Neural progenitor cell (in vitro differentiated cells): ENCODE results near the gene VWA5B1. TPM values are rescaled to one million over a fixed set of nuclear protein-coding genes. Genes with fewer than 3 reads are reported as not detected.
"Not testable (repeated sequence)": the region's sequence is repeated elsewhere in the genome, so short reads cannot be mapped to it uniquely, and the experiment has no call there.

Experiments used
- DNase-seq: peaks from one replicate; pipeline ENCODE4 v3.0.0-alpha.2; 2016; ENCODE audit warnings: low spot score
- H2AFZ ChIP-seq: fragments of 200-600 bp; sonication (generic); replicated peaks from 2 replicates; pipeline ENCODE4 v1.6.1; 2016; ENCODE audit warnings: antibody characterized with exemption
- H3F3A ChIP-seq: fragments of 200-600 bp; sonication (generic); 2 replicates; pipeline ENCODE4 v1.6.1; 2016; ENCODE audit warnings: antibody characterized with exemption, low read depth
- H3K27ac ChIP-seq: fragments of 200-600 bp; sonication (generic); 2 replicates; pipeline ENCODE4 v1.5.1; 2016; ENCODE audit warnings: mild to moderate bottlenecking
- H3K27me3 ChIP-seq: fragments of 200-600 bp; sonication (generic); 2 replicates; pipeline ENCODE4 v1.6.1; 2016; ENCODE audit warnings: mild to moderate bottlenecking, moderate library complexity
- H3K36me3 ChIP-seq: fragments of 200-600 bp; sonication (generic); 2 replicates; pipeline ENCODE4 v1.5.1; 2016
- H3K4me1 ChIP-seq: fragments of 200-600 bp; sonication (generic); 2 replicates; pipeline ENCODE4 v1.6.1; 2016; ENCODE audit warnings: mixed run types
- H3K4me2 ChIP-seq: fragments of 200-600 bp; sonication (generic); 2 replicates; pipeline ENCODE4 v1.6.1; 2016
- H3K4me3 ChIP-seq: fragments of 200-600 bp; sonication (generic); 2 replicates; pipeline ENCODE4 v1.5.1; 2016
- H3K79me2 ChIP-seq: fragments of 200-600 bp; sonication (generic); 2 replicates; pipeline ENCODE4 v1.6.1; 2016; ENCODE audit warnings: low read depth
- H3K9ac ChIP-seq: fragments of 200-600 bp; sonication (generic); 2 replicates; pipeline ENCODE4 v1.6.1; 2016
- H3K9me3 ChIP-seq: fragments of 200-600 bp; sonication (generic); 2 replicates; pipeline ENCODE4 v1.5.1; 2016; ENCODE audit warnings: low read depth
- H4K20me1 ChIP-seq: fragments of 200-600 bp; sonication (generic); 2 replicates; pipeline ENCODE4 v1.6.1; 2016; ENCODE audit warnings: low read depth
- H3K27ac Mint-ChIP-seq: 3 replicates; pipeline ENCODE4 v1.8.0; 2021; ENCODE audit warnings: mixed read lengths
- H3K27me3 Mint-ChIP-seq: 2 replicates; pipeline ENCODE4 v1.8.0; 2022; ENCODE audit warnings: low read depth, mild to moderate bottlenecking, inconsistent platforms, moderate library complexity, mixed read lengths; ENCODE audit not compliant: insufficient read depth
- H3K36me3 Mint-ChIP-seq: 3 replicates; pipeline ENCODE4 v1.8.0; 2021; ENCODE audit warnings: mixed read lengths
- H3K4me1 Mint-ChIP-seq: 3 replicates; pipeline ENCODE4 v1.8.0; 2021; ENCODE audit warnings: mixed read lengths
- H3K4me3 Mint-ChIP-seq: 3 replicates; pipeline ENCODE4 v1.8.0; 2021; ENCODE audit warnings: mild to moderate bottlenecking, moderate library complexity, mixed read lengths
- H3K9me3 Mint-ChIP-seq: 3 replicates; pipeline ENCODE4 v1.8.0; 2020; ENCODE audit warnings: mixed read lengths
- EZH2 ChIP-seq: fragments of 200-600 bp; sonication (generic); IDR thresholded peaks from 2 replicates; pipeline ENCODE4 v1.6.1; 2017; ENCODE audit warnings: antibody characterized with exemption, mild to moderate bottlenecking, moderate library complexity
- EZH2phosphoT487 ChIP-seq: fragments of 200-600 bp; sonication (generic); IDR thresholded peaks from 2 replicates; pipeline ENCODE4 v1.6.1; 2017; ENCODE audit warnings: antibody characterized with exemption
- total RNA-seq: library from RNA; depleted of rRNA; stranded (reverse); fragments of >200 nt; gene quantifications from 2 replicates; pipeline ENCODE4 v1.2.3, GENCODE V29; 2015; ENCODE audit warnings: low replicate concordance
- TF ChIP-seq, protein P1 (sequence below): fragments of 200-600 bp; sonication (generic); IDR thresholded peaks from 2 replicates; pipeline ENCODE4 v1.5.1; 2017; ENCODE audit warnings: antibody characterized with exemption, mild to moderate bottlenecking

Gene VWA5B1
- total RNA-seq, 1 donor from 2014 or later, result not detected

DNA sequence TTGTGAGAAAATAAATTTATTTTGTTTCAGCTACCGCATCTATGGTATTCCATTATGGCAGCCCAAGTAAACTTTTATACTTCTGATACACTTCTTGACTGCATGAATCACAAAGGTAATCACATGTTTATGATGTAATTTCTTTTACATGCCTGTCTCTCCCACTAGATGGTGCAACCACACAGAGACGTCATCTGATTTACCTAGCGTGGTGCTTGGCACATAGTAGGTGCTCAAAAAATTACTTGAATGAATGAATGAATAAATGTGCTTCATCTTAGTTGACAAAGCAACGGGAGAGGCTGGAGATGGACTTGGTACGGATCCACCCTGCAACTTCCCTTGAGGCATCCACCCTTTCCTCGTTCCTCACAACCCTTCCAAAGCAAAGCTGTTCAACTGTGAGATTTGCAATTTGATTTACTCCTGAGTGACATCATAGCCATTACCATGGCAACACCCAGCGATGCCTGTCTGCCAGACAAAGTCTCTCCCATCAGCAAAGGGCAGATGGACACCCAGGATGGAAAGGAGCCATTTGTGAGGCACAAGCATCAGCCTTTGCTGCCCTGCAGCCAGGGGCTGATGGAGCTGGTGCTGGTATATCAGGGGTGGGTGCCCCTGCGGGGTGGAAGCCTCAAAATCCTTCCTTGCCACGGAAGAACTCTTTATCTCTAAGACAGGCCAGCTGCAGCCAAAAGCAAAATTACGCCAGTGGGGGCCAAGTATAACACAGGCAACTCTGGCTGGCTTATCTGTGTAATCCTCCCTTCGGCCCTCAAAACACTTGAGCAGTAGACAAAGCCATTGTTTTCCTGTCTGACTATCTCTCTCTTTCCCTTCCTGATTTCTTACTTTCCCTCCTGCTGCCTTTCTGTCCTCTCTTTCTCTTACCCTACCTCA, 18.9 kb upstream of the VWA5B1 start:
- Mint-ChIP-seq H3K4me1 (peaks cover 16% of the 10 kb centered on the region), H3K9me3 (peaks cover 8% of the 10 kb centered on the region), H3K27me3 (peaks cover 8% of the 10 kb centered on the region), H3K4me3 (no peak overlapping the region), H3K27ac (no peak overlapping the region), H3K36me3 (no peaks in the 10 kb centered on the region)
- peak; percentile 26 for DNase-seq
- Histone ChIP-seq H3K4me2 (no peak overlapping the region), H3K4me3 (no peak overlapping the region), H3K9me3 (no peaks in the 10 kb centered on the region), H2AFZ (no peak overlapping the region), H3F3A (no peaks in the 10 kb centered on the region), H3K9ac (no peak overlapping the region), H3K4me1 (peaks cover 5% of the 10 kb centered on the region), H3K27me3 (peaks cover 3% of the 10 kb centered on the region), H3K27ac (no peak overlapping the region), H3K79me2 (no peaks in the 10 kb centered on the region), H4K20me1 (no peaks in the 10 kb centered on the region), H3K36me3 (no peaks in the 10 kb centered on the region)
- TF ChIP-seq, protein P1, sequence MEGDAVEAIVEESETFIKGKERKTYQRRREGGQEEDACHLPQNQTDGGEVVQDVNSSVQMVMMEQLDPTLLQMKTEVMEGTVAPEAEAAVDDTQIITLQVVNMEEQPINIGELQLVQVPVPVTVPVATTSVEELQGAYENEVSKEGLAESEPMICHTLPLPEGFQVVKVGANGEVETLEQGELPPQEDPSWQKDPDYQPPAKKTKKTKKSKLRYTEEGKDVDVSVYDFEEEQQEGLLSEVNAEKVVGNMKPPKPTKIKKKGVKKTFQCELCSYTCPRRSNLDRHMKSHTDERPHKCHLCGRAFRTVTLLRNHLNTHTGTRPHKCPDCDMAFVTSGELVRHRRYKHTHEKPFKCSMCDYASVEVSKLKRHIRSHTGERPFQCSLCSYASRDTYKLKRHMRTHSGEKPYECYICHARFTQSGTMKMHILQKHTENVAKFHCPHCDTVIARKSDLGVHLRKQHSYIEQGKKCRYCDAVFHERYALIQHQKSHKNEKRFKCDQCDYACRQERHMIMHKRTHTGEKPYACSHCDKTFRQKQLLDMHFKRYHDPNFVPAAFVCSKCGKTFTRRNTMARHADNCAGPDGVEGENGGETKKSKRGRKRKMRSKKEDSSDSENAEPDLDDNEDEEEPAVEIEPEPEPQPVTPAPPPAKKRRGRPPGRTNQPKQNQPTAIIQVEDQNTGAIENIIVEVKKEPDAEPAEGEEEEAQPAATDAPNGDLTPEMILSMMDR, result peak; percentile 18
- no peak for TF ChIP-seq EZH2

DNA sequence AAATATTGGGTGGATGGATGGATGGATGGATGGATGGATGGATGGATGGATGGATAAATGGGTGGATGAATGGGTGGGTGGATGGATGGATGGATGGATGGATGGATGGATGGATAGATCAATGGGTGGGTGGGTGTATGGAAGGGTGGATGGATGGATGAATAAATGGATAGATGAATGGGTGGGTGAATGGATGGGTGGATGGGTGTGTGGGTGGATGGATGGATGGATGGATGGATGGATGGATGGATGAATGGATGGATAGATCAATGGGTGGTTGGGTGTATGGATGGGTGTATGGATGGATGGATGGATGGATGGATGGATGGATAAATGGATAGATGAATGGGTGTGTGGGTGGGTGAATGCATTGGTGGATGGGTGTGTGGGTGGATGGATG, 17.0 kb upstream of the VWA5B1 start:
- not testable (repeated sequence) for H2AFZ ChIP-seq, H3K9me3 ChIP-seq, H3K4me2 ChIP-seq, H3K36me3 ChIP-seq, H3F3A ChIP-seq, H3K79me2 ChIP-seq, H3K27me3 ChIP-seq, H3K4me3 Mint-ChIP-seq, H3K27ac Mint-ChIP-seq, H3K9ac ChIP-seq, H3K36me3 Mint-ChIP-seq, DNase-seq, H4K20me1 ChIP-seq, H3K9me3 Mint-ChIP-seq, H3K27ac ChIP-seq, H3K4me3 ChIP-seq
- H3K4me1 ChIP-seq, result peaks cover 14% of the 10 kb centered on the region
- Mint-ChIP-seq H3K4me1 (peaks cover 24% of the 10 kb centered on the region), H3K27me3 (peaks cover 13% of the 10 kb centered on the region)

DNA sequence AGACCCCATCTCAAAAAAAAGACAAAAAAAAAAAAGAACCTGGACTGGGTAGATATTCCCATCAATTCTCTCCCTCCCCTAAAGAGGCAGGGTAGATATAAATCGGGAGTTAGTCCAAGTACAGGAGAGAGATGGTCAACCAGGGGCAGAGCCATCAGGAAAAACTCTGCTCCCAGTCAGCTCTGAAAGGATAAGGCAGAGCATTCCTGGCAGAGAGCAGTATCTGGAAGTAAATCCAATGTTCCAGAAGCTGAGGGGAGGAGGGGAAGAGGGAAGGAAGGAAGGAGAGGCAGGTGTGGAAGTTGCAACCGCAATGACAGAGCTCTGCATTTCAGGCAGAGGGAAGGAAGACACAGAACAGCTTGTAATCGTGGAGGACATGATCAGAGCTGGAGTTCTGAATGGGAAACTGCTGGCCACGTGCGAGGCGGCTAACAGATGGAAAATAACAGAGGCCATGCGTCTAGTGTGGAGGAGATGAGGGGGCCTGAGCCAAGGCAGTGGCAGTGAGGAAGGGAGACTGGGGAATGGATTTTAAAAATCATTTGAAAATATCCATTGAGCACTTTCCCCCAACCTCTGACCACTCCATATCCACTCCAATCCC, 15.3 kb upstream of the VWA5B1 start:
- no peak for DNase-seq
- no peak overlapping the region for H3K4me2 ChIP-seq
- no peaks in the 10 kb centered on the region for H4K20me1 ChIP-seq
- no peak overlapping the region for H3K9ac ChIP-seq
- peaks cover 20% of the 10 kb centered on the region for H3K4me1 ChIP-seq
- no peaks in the 10 kb centered on the region for H3K36me3 Mint-ChIP-seq
- H3K9me3 Mint-ChIP-seq, result peaks cover 8% of the 10 kb centered on the region
- no peaks in the 10 kb centered on the region for H3K36me3 ChIP-seq
- H3K9me3 ChIP-seq, result no peaks in the 10 kb centered on the region
- H3K4me3 Mint-ChIP-seq, result no peak overlapping the region
- H3K4me3 ChIP-seq, result no peak overlapping the region
- H3K27ac Mint-ChIP-seq, result no peak overlapping the region
- H2AFZ ChIP-seq, result no peak overlapping the region
- peaks cover 34% of the 10 kb centered on the region for H3K4me1 Mint-ChIP-seq
- H3K79me2 ChIP-seq, result no peaks in the 10 kb centered on the region
- peaks cover 4% of the 10 kb centered on the region for H3K27me3 ChIP-seq
- H3F3A ChIP-seq, result no peaks in the 10 kb centered on the region
- no peak overlapping the region for H3K27ac ChIP-seq
- TF ChIP-seq EZH2phosphoT487 (no peak), EZH2 (no peak)
- TF ChIP-seq, protein P1, result no peak
- peaks cover 19% of the 10 kb centered on the region for H3K27me3 Mint-ChIP-seq
